RWPE2 (cell line): ENCODE data around the gene NIT1.

Experiments used
- ATAC-seq: fragments of 200-7000 bp; cut with Tn5 transposase; 3 replicates; pipeline ENCODE4 v1.9.1; 2021; ENCODE audit warnings: low read depth
- DNase-seq: peaks from one replicate; pipeline ENCODE4 v3.0.0-alpha.2; 2020; ENCODE audit warnings: low spot score
- H3K27ac ChIP-seq: fragments of 450-650 bp; 2 replicates; pipeline ENCODE4 v1.5.1; 2017; ENCODE audit warnings: mild to moderate bottlenecking; ENCODE audit not compliant: poor library complexity, severe bottlenecking
- H3K27me3 ChIP-seq: fragments of 250-450 bp; sonication (Bioruptor Pico); 2 replicates; pipeline ENCODE4 v1.5.1; 2021; ENCODE audit warnings: mild to moderate bottlenecking, moderate library complexity; ENCODE audit not compliant: insufficient read depth, poor library complexity, severe bottlenecking
- H3K36me3 ChIP-seq: fragments of 250-450 bp; sonication (Bioruptor Pico); 2 replicates; pipeline ENCODE4 v1.5.1; 2020; ENCODE audit warnings: low read depth, mild to moderate bottlenecking, moderate library complexity
- H3K4me1 ChIP-seq: fragments of 250-450 bp; sonication (Bioruptor Pico); 2 replicates; pipeline ENCODE4 v1.5.1; 2021; ENCODE audit warnings: mild to moderate bottlenecking, moderate library complexity; ENCODE audit not compliant: insufficient read depth, poor library complexity, severe bottlenecking
- H3K4me3 ChIP-seq: fragments of 250-450 bp; sonication (Bioruptor Pico); 2 replicates; pipeline ENCODE4 v1.5.1; 2021; ENCODE audit warnings: mild to moderate bottlenecking, moderate library complexity; ENCODE audit not compliant: severe bottlenecking
- H3K9me3 ChIP-seq: fragments of 250-450 bp; sonication (Bioruptor Pico); 2 replicates; pipeline ENCODE4 v1.5.1; 2021; ENCODE audit warnings: mild to moderate bottlenecking, moderate library complexity; ENCODE audit not compliant: severe bottlenecking
- TF ChIP-seq, protein P1 (sequence below): fragments of 450-650 bp; IDR thresholded peaks from one replicate; pipeline ENCODE4 v1.5.1; 2017; ENCODE audit warnings: mild to moderate bottlenecking, moderate library complexity; ENCODE audit not compliant: poor library complexity, severe bottlenecking

NIT1 gene

DNA sequence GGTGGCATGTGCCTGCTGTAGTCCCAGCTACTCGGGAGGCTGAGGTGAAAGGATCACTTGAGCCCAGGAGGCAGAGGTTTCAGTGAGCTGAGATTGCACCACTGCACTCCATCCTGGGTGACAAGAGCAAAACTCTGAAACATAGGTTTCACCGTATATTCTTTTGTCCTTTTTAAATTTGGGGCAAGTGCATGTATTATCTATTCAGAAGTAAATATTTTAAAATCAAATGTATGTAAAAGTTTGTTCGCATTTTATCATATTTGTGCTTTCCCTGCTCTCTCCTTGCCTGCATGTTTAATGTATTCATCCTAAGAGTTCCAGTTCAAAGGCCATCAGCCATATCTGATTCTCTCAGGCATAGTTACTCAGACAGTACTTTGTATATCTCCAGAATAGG, 27.9 kb downstream of the NIT1 start:
- no peaks in the 10 kb centered on the region for H3K36me3 ChIP-seq
- no peak overlapping the region for H3K27ac ChIP-seq
- ATAC-seq (no peak), DNase-seq (no peak)
- TF ChIP-seq, protein P1, sequence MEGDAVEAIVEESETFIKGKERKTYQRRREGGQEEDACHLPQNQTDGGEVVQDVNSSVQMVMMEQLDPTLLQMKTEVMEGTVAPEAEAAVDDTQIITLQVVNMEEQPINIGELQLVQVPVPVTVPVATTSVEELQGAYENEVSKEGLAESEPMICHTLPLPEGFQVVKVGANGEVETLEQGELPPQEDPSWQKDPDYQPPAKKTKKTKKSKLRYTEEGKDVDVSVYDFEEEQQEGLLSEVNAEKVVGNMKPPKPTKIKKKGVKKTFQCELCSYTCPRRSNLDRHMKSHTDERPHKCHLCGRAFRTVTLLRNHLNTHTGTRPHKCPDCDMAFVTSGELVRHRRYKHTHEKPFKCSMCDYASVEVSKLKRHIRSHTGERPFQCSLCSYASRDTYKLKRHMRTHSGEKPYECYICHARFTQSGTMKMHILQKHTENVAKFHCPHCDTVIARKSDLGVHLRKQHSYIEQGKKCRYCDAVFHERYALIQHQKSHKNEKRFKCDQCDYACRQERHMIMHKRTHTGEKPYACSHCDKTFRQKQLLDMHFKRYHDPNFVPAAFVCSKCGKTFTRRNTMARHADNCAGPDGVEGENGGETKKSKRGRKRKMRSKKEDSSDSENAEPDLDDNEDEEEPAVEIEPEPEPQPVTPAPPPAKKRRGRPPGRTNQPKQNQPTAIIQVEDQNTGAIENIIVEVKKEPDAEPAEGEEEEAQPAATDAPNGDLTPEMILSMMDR = no peak
- H3K27me3 ChIP-seq = no peaks in the 10 kb centered on the region
- no peaks in the 10 kb centered on the region for H3K4me1 ChIP-seq
- no peaks in the 10 kb centered on the region for H3K9me3 ChIP-seq
- H3K4me3 ChIP-seq = no peak overlapping the region

DNA sequence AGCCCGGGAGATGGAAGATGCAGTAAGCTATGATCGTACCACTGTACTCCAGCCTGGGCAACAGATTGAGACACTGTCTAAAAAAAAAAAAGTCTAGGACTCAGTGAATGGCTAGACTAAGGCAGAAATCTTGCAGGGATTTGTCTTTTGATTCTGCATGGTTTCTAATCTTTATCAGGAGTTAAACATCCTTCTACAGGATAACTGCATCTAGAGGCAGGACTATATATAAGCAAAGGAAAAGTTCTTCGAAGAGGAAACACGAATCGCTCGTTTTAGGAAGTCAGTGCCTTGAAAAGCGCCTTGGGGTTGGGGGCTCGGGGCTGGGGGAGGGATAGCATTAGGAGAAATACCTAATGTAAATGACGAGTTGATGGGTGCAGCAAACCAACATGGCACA, 35.3 kb downstream of the NIT1 start:
- H3K27ac ChIP-seq = peak overlapping the region; percentile 86
- H3K4me1 ChIP-seq = no peaks in the 10 kb centered on the region
- TF ChIP-seq, protein P1 = no peak
- no peaks in the 10 kb centered on the region for H3K27me3 ChIP-seq
- ATAC-seq (no peak), DNase-seq (no peak)
- H3K9me3 ChIP-seq = no peaks in the 10 kb centered on the region
- no peaks in the 10 kb centered on the region; the same call in 1 of the 2 replicates for H3K36me3 ChIP-seq
- peak overlapping the region; percentile 64 for H3K4me3 ChIP-seq

DNA sequence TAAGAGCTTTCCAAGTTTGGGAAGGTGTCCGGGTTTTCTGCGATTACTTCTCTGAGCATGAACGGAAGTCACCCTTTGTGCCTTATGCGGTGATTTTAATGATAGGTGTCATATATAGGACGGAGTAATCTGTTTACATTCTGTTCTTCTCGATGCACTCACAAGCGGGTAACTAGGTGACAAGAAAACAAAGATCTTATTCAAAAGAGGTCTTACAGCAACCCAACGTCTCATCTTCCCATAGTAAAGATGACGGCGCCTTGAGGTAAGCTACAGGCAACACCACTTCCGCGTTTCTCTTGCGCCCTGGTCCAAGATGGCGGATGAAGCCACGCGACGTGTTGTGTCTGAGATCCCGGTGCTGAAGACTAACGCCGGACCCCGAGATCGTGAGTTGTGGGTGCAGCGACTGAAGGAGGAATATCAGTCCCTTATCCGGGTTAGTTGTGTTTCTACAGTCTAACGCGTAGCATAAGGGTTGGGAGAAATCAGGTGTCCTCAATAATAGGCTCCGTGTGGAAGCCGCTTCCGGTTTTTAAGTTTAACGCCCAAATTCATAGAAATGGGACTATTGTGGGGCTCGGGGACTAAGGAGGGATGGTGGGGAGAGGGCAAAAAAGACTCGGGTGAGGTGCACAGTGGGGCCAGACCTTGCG, 35.9 kb downstream of the NIT1 start, which contains the start of gene UFC1:
Gene UFC1 (plus strand): TSS at position 297 of the 656 bp plus-strand sequence. CDS start 20 bp downstream, at position 317.
- DNase-seq = peak; percentile 79
- Histone ChIP-seq H3K4me3 (peak within 1 kb of the TSS; percentile 64), H3K27me3 (no peaks in the 10 kb centered on the region), H3K27ac (peak within 1 kb of the TSS; percentile 86), H3K9me3 (no peaks in the 10 kb centered on the region), H3K36me3 (no peaks in the 10 kb centered on the region; the same call in 1 of the 2 replicates), H3K4me1 (no peaks in the 10 kb centered on the region)
- peak; percentile 94 for ATAC-seq
- TF ChIP-seq, protein P1 = no peak

DNA sequence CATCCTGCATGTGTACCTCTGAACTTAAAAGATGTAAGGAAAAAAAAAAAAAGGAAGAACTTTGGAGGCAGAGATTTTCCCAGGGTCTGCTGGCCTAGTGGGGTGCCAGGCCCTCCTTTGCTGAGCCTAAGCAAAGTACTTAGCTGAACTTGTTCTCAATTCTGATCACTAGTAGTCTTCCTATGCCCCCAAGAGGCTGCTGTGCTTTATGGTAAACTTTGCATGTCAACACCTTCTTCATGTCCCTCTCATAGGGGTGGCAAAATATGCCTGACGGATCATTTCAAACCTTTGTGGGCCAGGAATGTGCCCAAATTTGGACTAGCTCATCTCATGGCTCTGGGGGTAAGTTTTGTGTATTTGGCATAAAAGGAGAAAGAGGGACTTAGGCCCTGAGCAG, 40.0 kb downstream of the NIT1 start:
- Histone ChIP-seq H3K27me3 (no peaks in the 10 kb centered on the region), H3K4me1 (no peaks in the 10 kb centered on the region), H3K36me3 (peaks cover 15% of the 10 kb centered on the region), H3K4me3 (no peak overlapping the region), H3K9me3 (no peaks in the 10 kb centered on the region), H3K27ac (no peak overlapping the region)
- ATAC-seq (no peak), DNase-seq (no peak)
- TF ChIP-seq, protein P1 = no peak

DNA sequence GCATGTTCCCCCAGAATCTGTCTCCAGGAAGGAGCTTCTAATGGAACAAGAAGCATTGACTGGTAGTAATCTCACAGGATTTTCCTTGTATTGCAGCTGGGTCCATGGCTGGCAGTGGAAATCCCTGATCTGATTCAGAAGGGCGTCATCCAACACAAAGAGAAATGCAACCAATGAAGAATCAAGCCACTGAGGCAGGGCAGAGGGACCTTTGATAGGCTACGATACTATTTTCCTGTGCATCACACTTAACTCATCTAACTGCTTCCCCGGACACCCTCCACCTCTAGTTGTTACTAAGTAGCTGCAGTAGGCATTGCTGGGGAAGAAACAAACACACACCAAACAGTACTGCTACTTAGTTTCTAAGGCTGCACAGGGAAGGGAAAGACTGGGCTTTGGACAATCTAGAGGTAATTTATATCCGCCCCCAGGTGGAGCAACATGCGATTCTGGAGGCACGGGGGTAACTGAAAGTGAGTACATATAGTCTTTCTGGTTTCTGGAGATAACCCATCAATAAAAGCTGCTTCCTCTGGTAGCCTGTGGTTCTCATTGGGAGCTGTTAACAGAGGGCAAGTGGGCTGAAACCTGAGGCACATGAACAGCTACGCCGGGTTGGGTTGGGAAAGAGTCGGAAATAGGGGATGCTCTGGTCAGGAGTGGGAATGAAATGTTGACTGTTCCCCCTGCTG, 40.6 kb downstream of the NIT1 start:
- Histone ChIP-seq H3K9me3 (no peaks in the 10 kb centered on the region), H3K27me3 (no peaks in the 10 kb centered on the region), H3K4me1 (no peaks in the 10 kb centered on the region), H3K36me3 (peaks cover 20% of the 10 kb centered on the region), H3K27ac (peak overlapping the region; percentile 47), H3K4me3 (peak overlapping the region; percentile 57)
- no peak for DNase-seq
- TF ChIP-seq, protein P1 = no peak
- no peak; the same call in 1 of the 3 replicates for ATAC-seq
